T47D (cell line): ENCODE results near the gene GNAS.
A peak's percentile ranks its signal among the peaks of the same experiment; 100 is the strongest.

Experiments used
- DNase-seq, 2 experiments: peaks; one replicate each; pipeline versions ENCODE4 v3.0.0 to v3.0.0-alpha.2; 2011 to 2012; ENCODE audit warnings: low read depth in 1 of 2, low spot score in 1 of 2
- JUND ChIP-seq: IDR thresholded peaks from 2 replicates; pipeline ENCODE4 v1.6.1; 2012; ENCODE audit warnings: low read depth
- in situ Hi-C: cut with HindIII; loops from 2 replicates; pipeline ENCODE4 v1.10.0; 2016; ENCODE audit warnings: low sequenced_read_pairs, low pct_unique_long_range_greater_than_20kb

GNAS gene

GRCh38 chr20:58905236-58905635 lies 52.7 kb downstream of the GNAS start:
- in situ Hi-C loops, result no loop called here
- TF ChIP-seq JUND, result no peak
- DNase-seq, result no peak

GRCh38 chr20:58906111-58906510 lies 53.6 kb downstream of the GNAS start:
- in situ Hi-C loops, result no loop called here

DNA sequence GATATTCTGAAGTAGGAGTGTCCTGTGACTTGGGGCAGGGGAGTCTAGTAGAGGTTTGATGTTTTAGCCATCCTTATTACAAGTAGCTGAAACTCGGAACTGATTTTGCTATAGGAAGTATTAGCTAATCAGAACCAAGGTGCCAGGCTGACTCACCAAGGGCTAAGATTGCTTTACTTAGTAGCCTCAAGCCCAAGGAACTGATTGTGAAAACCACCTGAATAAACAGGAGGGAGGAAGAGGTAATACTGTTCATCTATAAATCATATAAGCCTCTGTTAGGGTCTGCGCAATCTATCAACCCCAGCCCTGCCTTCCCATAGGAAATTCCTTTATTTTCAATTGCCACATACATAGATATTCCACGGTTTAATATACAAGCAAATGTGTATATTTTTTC lies 54.4 kb downstream of the GNAS start:
- TF ChIP-seq JUND, result no peak
- no peak for DNase-seq
- in situ Hi-C loops, result no loop called here

More at GRCh38 chr20:58906111-58906510, 53.6 kb downstream of the GNAS start:
- no peak for DNase-seq
- TF ChIP-seq JUND, result no peak

DNA sequence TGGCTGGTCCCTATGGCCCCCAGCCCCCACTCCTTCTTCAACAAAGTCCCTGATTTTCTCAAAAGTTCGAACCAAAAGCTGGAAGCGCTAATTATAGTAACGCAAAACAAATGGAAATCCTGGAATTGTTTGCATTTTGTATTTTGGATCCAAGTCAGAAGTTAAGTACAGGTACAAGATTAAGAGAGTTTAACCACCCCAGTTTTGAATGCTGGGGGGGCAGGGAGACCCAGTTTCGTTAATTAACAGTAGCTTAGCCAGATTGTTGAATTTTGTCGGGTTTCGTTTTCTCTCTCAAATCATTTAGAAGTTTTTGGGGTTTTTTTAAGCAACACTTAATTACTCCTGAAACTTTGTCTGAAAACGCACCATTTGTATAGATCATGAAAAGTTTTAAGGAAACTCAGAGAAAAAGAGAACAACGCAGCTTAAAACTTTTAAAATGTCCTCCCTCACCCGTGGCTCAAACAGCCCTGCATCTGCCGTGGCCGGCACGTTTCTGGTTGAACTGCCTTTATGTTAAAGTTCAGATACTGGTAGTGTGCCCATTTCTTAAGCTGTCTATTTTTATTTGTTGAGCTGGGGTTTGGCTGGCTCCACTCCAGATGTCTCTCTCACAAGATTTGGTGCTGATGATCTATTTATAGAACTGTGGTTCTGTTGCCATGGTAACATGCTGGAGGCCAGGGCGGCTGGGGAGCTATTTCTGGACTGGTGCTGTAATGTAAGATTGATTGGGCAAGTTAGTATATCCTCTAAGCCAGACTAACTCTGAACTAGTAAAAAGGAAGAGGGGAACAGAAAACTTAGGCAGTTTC lies 55.0 kb downstream of the GNAS start:
- in situ Hi-C loops, result no loop called here
- no peak for TF ChIP-seq JUND
- peak in 1 of 2 experiments; percentile 83 for DNase-seq

- TF ChIP-seq JUND, result no peak
- in situ Hi-C loops, result no loop called here
- no peak for DNase-seq
These were observed 55.7 kb downstream of the GNAS start for GRCh38 chr20:58908221-58908620.

- no peak for DNase-seq
- in situ Hi-C loops, result no loop called here
- no peak for TF ChIP-seq JUND
These were observed 56.4 kb downstream of the GNAS start for GRCh38 chr20:58908941-58909340.

GRCh38 chr20:58909585-58909984 lies 57.1 kb downstream of the GNAS start:
- TF ChIP-seq JUND, result no peak
- in situ Hi-C loops, result no loop called here
- DNase-seq, result no peak

- in situ Hi-C loops, result no loop called here
- no peak for TF ChIP-seq JUND
- DNase-seq, result no peak
These were observed 58.0 kb downstream of the GNAS start for GRCh38 chr20:58910473-58910872.

GRCh38 chr20:58911309-58911708 lies 58.8 kb downstream of the GNAS start:
- no peak for DNase-seq
- in situ Hi-C loops, result no loop called here
- TF ChIP-seq JUND, result no peak

DNA sequence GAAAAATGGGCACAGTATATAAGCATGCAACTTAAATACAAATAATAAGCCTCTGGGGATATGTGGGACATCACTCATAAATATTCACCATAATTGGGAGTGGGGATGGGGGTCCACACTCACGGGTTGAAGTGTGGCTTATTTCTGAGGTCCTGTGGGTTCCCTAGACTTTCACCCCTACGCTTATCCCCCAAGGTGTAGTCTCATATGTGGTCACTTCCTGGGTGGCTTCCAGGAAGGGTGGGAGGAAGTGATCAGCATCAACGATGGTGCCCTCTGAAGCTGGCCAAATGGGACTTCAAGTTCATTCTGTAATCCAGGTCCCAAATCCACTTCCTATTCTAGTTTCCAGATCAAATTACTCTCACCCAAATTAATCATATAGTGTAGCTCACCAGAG lies 59.5 kb downstream of the GNAS start:
- no peak for DNase-seq
- in situ Hi-C loops, result no loop called here
- no peak for TF ChIP-seq JUND

DNA sequence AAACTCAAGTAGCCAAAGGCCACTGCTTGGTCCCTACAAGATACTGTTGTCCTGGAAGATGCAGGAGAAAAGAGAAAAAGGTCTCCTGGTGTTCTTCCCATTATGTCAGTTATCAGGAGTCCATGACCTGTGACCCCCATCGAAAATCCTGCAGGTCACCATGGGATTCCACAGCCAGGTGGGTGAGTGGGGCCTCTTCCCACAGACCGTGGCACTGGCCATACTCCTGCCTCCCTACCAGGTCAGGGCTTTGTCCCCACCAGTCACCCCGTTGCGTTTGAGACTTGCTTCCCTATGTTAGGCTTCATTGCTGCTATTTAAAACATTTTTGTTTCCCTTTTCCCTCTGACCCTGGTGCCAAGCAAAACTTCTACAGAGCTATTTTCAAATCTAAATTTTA lies 60.6 kb downstream of the GNAS start:
- TF ChIP-seq JUND, result no peak
- no peak for DNase-seq
- in situ Hi-C loops, result no loop called here

- TF ChIP-seq JUND, result no peak
- in situ Hi-C loops, result no loop called here
- no peak for DNase-seq
These were observed 66.1 kb downstream of the GNAS start for GRCh38 chr20:58918621-58919020.

DNA sequence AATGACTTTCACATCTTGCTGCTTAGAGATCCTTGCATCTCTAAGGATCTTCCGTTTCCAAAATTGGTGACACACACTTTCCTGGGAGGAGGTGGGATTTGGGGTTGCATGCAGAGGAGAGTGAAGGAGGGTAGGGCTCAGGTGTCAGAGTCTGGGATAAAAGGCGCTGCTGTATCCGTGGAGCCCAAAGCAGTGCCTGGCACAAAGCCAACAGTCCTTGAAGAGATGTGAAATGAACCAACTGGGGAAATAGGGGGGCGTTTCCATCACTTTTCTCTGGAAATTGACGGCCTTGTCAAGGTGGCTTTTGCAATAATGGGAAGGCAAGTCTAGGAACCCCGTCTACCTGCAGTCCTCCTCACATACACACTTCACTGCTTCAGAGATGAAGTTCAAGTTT lies 69.0 kb downstream of the GNAS start:
- in situ Hi-C loops, result no loop called here
- DNase-seq, result no peak
- TF ChIP-seq JUND, result no peak

- no peak for DNase-seq
- TF ChIP-seq JUND, result no peak
- in situ Hi-C loops, result no loop called here
These were observed 69.5 kb downstream of the GNAS start for GRCh38 chr20:58922036-58922435.
